CD4-positive, CD25-positive, alpha-beta regulatory T cell (primary cell): ENCODE results near the gene HIBADH. TPM values are rescaled to one million over a fixed set of nuclear protein-coding genes. Genes with fewer than 3 reads are reported as not detected.
"Not testable (repeated sequence)": the region's sequence is repeated elsewhere in the genome, so short reads cannot be mapped to it uniquely, and the experiment has no call there.

Experiments used
- ATAC-seq, 2 donors: fragments of 150-1000 bp; cut with Tn5 transposase; one replicate each; pipeline ENCODE4 v1.10.0; 2021; ENCODE audit warnings: low read depth in 2 of 2, moderate number of reproducible peaks in 2 of 2, moderate library complexity in 1 of 2
- DNase-seq, 3 donors: peaks; one replicate each; pipeline versions ENCODE4 v3.0.0 to v3.0.0-alpha.2; 2012 to 2022; ENCODE audit warnings: mixed read lengths in 1 of 3
- H3K27ac ChIP-seq: one replicate; pipeline ENCODE4 v1.7.0; 2013; ENCODE audit warnings: mild to moderate bottlenecking, low read length; ENCODE audit not compliant: insufficient read depth, poor library complexity, severe bottlenecking
- H3K27me3 ChIP-seq: one replicate; pipeline ENCODE4 v1.7.0; 2013; ENCODE audit warnings: low read length; ENCODE audit not compliant: control insufficient read depth, insufficient read depth
- H3K36me3 ChIP-seq: one replicate; pipeline ENCODE4 v1.7.0; 2013; ENCODE audit warnings: mild to moderate bottlenecking, low read length, moderate library complexity; ENCODE audit not compliant: control insufficient read depth, insufficient read depth
- H3K4me1 ChIP-seq: 2 replicates; pipeline ENCODE4 v1.7.0; 2013; ENCODE audit warnings: mild to moderate bottlenecking, low read length; ENCODE audit not compliant: insufficient read depth, control insufficient read depth, poor library complexity, severe bottlenecking
- H3K4me3 ChIP-seq: one replicate; pipeline ENCODE4 v1.7.0; 2013; ENCODE audit warnings: low read depth, mild to moderate bottlenecking, low read length, moderate library complexity
- H3K9me3 ChIP-seq, 2 experiments: 1 replicate in 1 of 2; 2 replicates in 1 of 2; pipeline ENCODE4 v1.7.0; 2013; ENCODE audit warnings: low read length in 2 of 2, mild to moderate bottlenecking in 1 of 2, moderate library complexity in 1 of 2; ENCODE audit not compliant: control insufficient read depth in 2 of 2
- H3K27ac Mint-ChIP-seq, 3 donors: one replicate each; pipeline ENCODE4 v1.8.0; 2020 to 2022; ENCODE audit warnings: mild to moderate bottlenecking in 3 of 3, mixed read lengths in 3 of 3, moderate library complexity in 2 of 3
- H3K27me3 Mint-ChIP-seq: one replicate; pipeline ENCODE4 v1.8.0; 2022; ENCODE audit warnings: mild to moderate bottlenecking, mixed read lengths
- H3K36me3 Mint-ChIP-seq: one replicate; pipeline ENCODE4 v1.8.0; 2020; ENCODE audit warnings: mixed read lengths
- H3K4me1 Mint-ChIP-seq, 4 donors: one replicate each; pipeline ENCODE4 v1.8.0; 2020 to 2022; ENCODE audit warnings: mixed read lengths in 4 of 4, mild to moderate bottlenecking in 1 of 4
- H3K4me3 Mint-ChIP-seq, 4 donors: one replicate each; pipeline ENCODE4 v1.8.0; 2020 to 2022; ENCODE audit warnings: mild to moderate bottlenecking in 4 of 4, mixed read lengths in 4 of 4, moderate library complexity in 3 of 4
- H3K9me3 Mint-ChIP-seq, 7 donors: one replicate each; pipeline ENCODE4 v1.8.0; 2020 to 2022; ENCODE audit warnings: mixed read lengths in 7 of 7, mild to moderate bottlenecking in 3 of 7, moderate library complexity in 2 of 7
- polyA plus RNA-seq, 4 donors: library from polyadenylated mRNA; unstranded; fragments of 300-500 nt; fragmentation: Illumina TruSeq; gene quantifications; one replicate each; pipeline ENCODE4 v1.2.3, GENCODE V29; 2021
- total RNA-seq: library from RNA; stranded (reverse); gene quantifications from one replicate; pipeline ENCODE4 v1.2.3, GENCODE V29; 2022

The HIBADH gene
- total and polyA plus RNA-seq, 5 donors from 2014 or later: 6.1 to 33.0 (median 26.9) TPM

GRCh38 chr7:27677912-27678612 lies 15.4 kb upstream of the HIBADH start:
- Histone ChIP-seq H3K4me1 (no peaks in the 10 kb centered on the region), H3K36me3 (no peaks in the 10 kb centered on the region), H3K9me3 (no peaks in the 10 kb centered on the region), H3K27ac (no peak overlapping the region), H3K4me3 (no peak overlapping the region), H3K27me3 (peaks cover 2% of the 10 kb centered on the region)
- DNase-seq (no peak), ATAC-seq (no peak)
- Mint-ChIP-seq H3K36me3 (no peaks in the 10 kb centered on the region), H3K27ac (no peak overlapping the region), H3K9me3 (no peaks in the 10 kb centered on the region), H3K27me3 (no peaks in the 10 kb centered on the region), H3K4me1 (no peaks in the 10 kb centered on the region), H3K4me3 (peak overlapping the region in 1 of 4 donors; percentile 15)

DNA sequence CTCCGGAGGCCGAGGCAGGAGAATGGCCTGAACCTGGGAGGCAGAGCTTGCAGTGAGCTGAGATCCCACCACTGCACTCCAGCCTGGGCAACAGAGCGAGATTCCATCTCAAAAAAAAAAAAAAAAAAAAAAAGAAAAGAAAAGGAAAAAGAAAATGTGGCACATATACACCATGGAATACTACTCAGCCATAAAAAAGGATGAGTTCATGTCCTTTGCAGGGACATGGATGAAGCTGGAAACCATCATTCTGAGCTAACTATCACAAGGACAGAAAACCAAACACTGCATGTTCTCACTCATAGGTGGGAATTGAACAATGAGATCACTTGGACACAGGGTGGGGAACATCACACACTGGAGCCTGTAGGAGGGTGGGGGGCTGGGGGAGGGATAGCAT lies 11.4 kb upstream of the HIBADH start:
- H3K27ac ChIP-seq, H3K27me3 ChIP-seq, H3K9me3 Mint-ChIP-seq, H3K27ac Mint-ChIP-seq, DNase-seq, H3K9me3 ChIP-seq, H3K4me1 ChIP-seq, H3K4me1 Mint-ChIP-seq, H3K4me3 Mint-ChIP-seq, H3K36me3 ChIP-seq, H3K36me3 Mint-ChIP-seq, H3K4me3 ChIP-seq, ATAC-seq: not testable (repeated sequence)
- H3K27me3 Mint-ChIP-seq: peaks cover 16% of the 10 kb centered on the region

GRCh38 chr7:27671675-27672074 lies 9.0 kb upstream of the HIBADH start:
- ATAC-seq: no peak
- H3K27ac Mint-ChIP-seq: no peak overlapping the region
- H3K27me3 Mint-ChIP-seq: peaks cover 24% of the 10 kb centered on the region
- Histone ChIP-seq H3K4me3 (no peak overlapping the region), H3K9me3 (no peaks in the 10 kb centered on the region), H3K27me3 (no peaks in the 10 kb centered on the region), H3K36me3 (no peaks in the 10 kb centered on the region), H3K4me1 (no peaks in the 10 kb centered on the region), H3K27ac (no peak overlapping the region)
- no peaks in the 10 kb centered on the region for H3K9me3 Mint-ChIP-seq
- no peaks in the 10 kb centered on the region for H3K36me3 Mint-ChIP-seq
- peaks cover 0 to 4% (median 0%) of the 10 kb centered on the region in 4 donors for H3K4me1 Mint-ChIP-seq
- H3K4me3 Mint-ChIP-seq: no peak overlapping the region
- DNase-seq: no peak

GRCh38 chr7:27670676-27671075 lies 8.0 kb upstream of the HIBADH start:
- Mint-ChIP-seq H3K4me3 (no peak overlapping the region), H3K27ac (no peak overlapping the region), H3K4me1 (peaks cover 0 to 4% (median 0%) of the 10 kb centered on the region in 4 donors), H3K27me3 (peaks cover 24% of the 10 kb centered on the region), H3K9me3 (no peaks in the 10 kb centered on the region), H3K36me3 (no peaks in the 10 kb centered on the region)
- H3K36me3 ChIP-seq: no peaks in the 10 kb centered on the region
- H3K9me3 ChIP-seq: no peaks in the 10 kb centered on the region
- no peak for DNase-seq
- no peak overlapping the region for H3K27ac ChIP-seq
- no peak for ATAC-seq
- H3K4me3 ChIP-seq: no peak overlapping the region
- no peaks in the 10 kb centered on the region for H3K27me3 ChIP-seq
- no peaks in the 10 kb centered on the region for H3K4me1 ChIP-seq

DNA sequence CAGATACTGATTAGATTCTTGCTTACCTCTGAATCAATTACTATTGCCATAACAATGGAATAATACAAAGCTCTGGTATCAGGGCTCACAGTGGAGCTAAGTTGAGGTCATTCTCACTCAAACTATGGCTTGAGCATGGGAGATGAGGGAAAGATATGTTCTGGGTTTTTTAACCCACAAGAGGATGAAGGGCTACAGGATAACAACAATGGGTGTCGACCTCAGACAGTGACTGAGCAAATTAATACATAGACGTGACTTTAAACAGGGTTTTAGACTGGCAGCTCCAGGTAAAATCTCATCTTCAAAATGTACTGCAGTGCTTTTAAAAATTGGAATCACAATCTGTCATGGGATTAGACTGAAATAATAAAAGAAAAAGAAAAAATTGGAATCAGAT lies 7.5 kb upstream of the HIBADH start:
- Histone ChIP-seq H3K36me3 (no peaks in the 10 kb centered on the region), H3K27me3 (no peaks in the 10 kb centered on the region), H3K4me1 (no peaks in the 10 kb centered on the region), H3K4me3 (no peak overlapping the region), H3K27ac (no peak overlapping the region), H3K9me3 (no peaks in the 10 kb centered on the region)
- DNase-seq (no peak), ATAC-seq (no peak)
- Mint-ChIP-seq H3K9me3 (no peaks in the 10 kb centered on the region), H3K27me3 (peaks cover 24% of the 10 kb centered on the region), H3K4me1 (peaks cover 0 to 4% (median 0%) of the 10 kb centered on the region in 4 donors), H3K27ac (no peak overlapping the region), H3K4me3 (no peak overlapping the region), H3K36me3 (no peaks in the 10 kb centered on the region)

DNA sequence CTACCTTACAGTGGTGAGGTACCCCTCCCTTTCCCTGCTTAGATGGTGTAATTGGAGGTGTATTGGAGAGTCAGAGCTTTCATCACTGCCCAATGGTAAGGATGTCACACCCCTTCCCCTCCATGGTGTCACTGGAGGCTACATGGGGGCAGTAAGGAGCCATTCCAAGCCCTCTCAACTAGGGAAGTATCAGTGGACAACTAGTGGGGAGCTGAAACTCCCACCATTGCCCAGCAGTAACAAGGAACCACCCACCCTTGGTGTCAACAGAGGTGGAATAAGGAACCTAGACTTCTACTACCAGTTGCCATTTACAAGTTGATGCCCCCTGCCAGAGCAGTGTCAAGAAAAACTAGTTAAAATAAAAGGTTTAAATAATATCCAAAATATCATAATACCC lies 2.8 kb upstream of the HIBADH start:
- DNase-seq (no peak), ATAC-seq (no peak)
- no peak overlapping the region for H3K27ac ChIP-seq
- H3K4me1 ChIP-seq: peaks cover 13% of the 10 kb centered on the region
- H3K4me3 ChIP-seq: no peak overlapping the region
- H3K27me3 ChIP-seq: no peaks in the 10 kb centered on the region
- Mint-ChIP-seq H3K4me3 (no peak overlapping the region), H3K27me3 (peaks cover 18% of the 10 kb centered on the region), H3K27ac (peak overlapping the region in 2 of 3 donors; percentile 50 to 94), H3K36me3 (no peaks in the 10 kb centered on the region), H3K4me1 (peaks cover 8 to 25% (median 11%) of the 10 kb centered on the region in 4 donors), H3K9me3 (no peaks in the 10 kb centered on the region)
- no peaks in the 10 kb centered on the region for H3K36me3 ChIP-seq
- H3K9me3 ChIP-seq: no peaks in the 10 kb centered on the region

DNA sequence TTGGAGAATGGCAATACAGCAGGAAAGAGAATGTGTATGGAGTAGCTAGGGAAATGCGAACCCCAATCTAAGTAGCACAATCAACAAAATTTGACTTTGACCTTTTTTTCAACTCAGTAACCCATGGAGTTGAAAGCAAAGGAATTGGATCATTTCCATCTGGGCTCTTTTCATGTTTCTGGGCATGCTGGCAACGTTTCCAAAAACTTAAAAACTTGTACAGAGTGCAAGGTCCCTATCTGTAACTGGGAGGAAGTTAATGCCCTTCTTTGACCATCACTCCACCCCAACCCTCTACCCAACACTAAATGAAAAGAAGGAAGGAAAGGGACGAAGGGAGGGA lies 1.3 kb upstream of the HIBADH start:
- Histone ChIP-seq H3K9me3 (no peaks in the 10 kb centered on the region), H3K4me1 (peaks cover 13% of the 10 kb centered on the region), H3K36me3 (no peaks in the 10 kb centered on the region), H3K4me3 (no peak overlapping the region), H3K27me3 (no peaks in the 10 kb centered on the region), H3K27ac (no peak overlapping the region)
- no peaks in the 10 kb centered on the region for H3K36me3 Mint-ChIP-seq
- H3K4me3 Mint-ChIP-seq: peak overlapping the region in 3 of 4 donors; percentile 2 to 88 (median 48)
- ATAC-seq (no peak), DNase-seq (no peak)
- H3K9me3 Mint-ChIP-seq: no peaks in the 10 kb centered on the region
- H3K27ac Mint-ChIP-seq: peak overlapping the region in 2 of 3 donors; percentile 94 to 95
- peaks cover 8 to 29% (median 13%) of the 10 kb centered on the region in 4 donors for H3K4me1 Mint-ChIP-seq
- peaks cover 16% of the 10 kb centered on the region for H3K27me3 Mint-ChIP-seq

DNA sequence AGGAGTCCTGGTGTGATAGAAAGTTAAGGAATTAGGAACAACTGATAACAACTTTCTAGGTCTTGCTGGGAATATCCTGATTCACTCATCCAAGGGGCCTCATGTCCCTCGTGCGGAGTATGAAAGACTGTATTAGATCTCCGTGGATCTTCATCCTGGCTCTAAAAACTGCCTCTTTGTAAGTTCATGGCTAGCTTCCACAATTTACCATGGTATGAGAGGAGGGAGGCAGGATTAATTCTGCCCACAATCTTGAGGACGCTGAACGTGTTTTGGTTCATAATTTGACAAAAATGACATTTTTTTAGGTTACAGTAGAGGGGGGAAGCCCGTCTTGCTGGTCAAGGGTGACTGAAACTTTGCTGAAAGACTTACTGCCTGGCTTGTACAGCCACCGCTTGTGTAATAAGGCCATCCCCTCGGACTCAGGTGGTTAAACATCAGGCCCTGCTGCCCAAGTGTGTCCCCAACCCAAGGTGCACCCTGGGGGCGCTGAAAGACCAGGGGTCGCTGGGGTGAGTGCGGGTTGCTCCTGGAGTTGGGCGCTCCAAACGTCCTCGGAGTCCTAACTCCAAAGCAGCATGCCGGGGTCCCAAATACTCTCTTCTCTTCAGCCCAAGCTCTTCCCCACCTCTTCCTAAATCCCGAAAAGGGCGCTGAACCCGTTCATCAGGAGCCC lies 733 bp downstream of the HIBADH start:
- Mint-ChIP-seq H3K27ac (peak overlapping the region in 1 of 3 donors; percentile 83), H3K4me1 (peaks cover 4 to 37% (median 13%) of the 10 kb centered on the region in 4 donors), H3K36me3 (no peaks in the 10 kb centered on the region), H3K4me3 (peak overlapping the region; percentile 83 to 94 (median 90)), H3K9me3 (no peaks in the 10 kb centered on the region), H3K27me3 (peaks cover 9% of the 10 kb centered on the region)
- Histone ChIP-seq H3K4me1 (peaks cover 13% of the 10 kb centered on the region), H3K9me3 (no peaks in the 10 kb centered on the region), H3K27ac (peak overlapping the region; percentile 77), H3K4me3 (peak overlapping the region; percentile 73), H3K36me3 (no peaks in the 10 kb centered on the region), H3K27me3 (no peaks in the 10 kb centered on the region)
- DNase-seq (peak; percentile 2 to 34 (median 9)), ATAC-seq (no peak)
